ENCODE results near the gene DCDC2C. TPM values are rescaled to one million over a fixed set of nuclear protein-coding genes. Genes with fewer than 3 reads are reported as not detected.

DCDC2C gene
- polyA plus RNA-seq, 1 donor from 2014 or later: not detected

GRCh38 chr2:3805201-3805939 is 102.0 kb downstream of the DCDC2C start:
- TF ChIP-seq, protein P1, sequence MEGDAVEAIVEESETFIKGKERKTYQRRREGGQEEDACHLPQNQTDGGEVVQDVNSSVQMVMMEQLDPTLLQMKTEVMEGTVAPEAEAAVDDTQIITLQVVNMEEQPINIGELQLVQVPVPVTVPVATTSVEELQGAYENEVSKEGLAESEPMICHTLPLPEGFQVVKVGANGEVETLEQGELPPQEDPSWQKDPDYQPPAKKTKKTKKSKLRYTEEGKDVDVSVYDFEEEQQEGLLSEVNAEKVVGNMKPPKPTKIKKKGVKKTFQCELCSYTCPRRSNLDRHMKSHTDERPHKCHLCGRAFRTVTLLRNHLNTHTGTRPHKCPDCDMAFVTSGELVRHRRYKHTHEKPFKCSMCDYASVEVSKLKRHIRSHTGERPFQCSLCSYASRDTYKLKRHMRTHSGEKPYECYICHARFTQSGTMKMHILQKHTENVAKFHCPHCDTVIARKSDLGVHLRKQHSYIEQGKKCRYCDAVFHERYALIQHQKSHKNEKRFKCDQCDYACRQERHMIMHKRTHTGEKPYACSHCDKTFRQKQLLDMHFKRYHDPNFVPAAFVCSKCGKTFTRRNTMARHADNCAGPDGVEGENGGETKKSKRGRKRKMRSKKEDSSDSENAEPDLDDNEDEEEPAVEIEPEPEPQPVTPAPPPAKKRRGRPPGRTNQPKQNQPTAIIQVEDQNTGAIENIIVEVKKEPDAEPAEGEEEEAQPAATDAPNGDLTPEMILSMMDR (IDR thresholded peaks at IDR 0.05; ENCODE audit: poor library complexity, severe bottlenecking): peak; percentile 25
- TF ChIP-seq, protein P2, sequence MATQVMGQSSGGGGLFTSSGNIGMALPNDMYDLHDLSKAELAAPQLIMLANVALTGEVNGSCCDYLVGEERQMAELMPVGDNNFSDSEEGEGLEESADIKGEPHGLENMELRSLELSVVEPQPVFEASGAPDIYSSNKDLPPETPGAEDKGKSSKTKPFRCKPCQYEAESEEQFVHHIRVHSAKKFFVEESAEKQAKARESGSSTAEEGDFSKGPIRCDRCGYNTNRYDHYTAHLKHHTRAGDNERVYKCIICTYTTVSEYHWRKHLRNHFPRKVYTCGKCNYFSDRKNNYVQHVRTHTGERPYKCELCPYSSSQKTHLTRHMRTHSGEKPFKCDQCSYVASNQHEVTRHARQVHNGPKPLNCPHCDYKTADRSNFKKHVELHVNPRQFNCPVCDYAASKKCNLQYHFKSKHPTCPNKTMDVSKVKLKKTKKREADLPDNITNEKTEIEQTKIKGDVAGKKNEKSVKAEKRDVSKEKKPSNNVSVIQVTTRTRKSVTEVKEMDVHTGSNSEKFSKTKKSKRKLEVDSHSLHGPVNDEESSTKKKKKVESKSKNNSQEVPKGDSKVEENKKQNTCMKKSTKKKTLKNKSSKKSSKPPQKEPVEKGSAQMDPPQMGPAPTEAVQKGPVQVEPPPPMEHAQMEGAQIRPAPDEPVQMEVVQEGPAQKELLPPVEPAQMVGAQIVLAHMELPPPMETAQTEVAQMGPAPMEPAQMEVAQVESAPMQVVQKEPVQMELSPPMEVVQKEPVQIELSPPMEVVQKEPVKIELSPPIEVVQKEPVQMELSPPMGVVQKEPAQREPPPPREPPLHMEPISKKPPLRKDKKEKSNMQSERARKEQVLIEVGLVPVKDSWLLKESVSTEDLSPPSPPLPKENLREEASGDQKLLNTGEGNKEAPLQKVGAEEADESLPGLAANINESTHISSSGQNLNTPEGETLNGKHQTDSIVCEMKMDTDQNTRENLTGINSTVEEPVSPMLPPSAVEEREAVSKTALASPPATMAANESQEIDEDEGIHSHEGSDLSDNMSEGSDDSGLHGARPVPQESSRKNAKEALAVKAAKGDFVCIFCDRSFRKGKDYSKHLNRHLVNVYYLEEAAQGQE (IDR thresholded peaks at IDR 0.05; ENCODE audit: borderline replicate concordance): no peak
- TF ChIP-seq SMC3 (conservative IDR thresholded peaks at IDR 0.05; ENCODE audit: poor library complexity) (no peak), POLR2AphosphoS5 (IDR thresholded peaks at IDR 0.05) (no peak)
- no peak overlapping the region for H2AFZ ChIP-seq (ENCODE audit: low read depth, low read length)
- no peaks in the 10 kb centered on the region for H3K27me3 ChIP-seq (ENCODE audit: insufficient read depth, low read depth, low read length)
- no peaks in the 10 kb centered on the region for H3K9me2 ChIP-seq (ENCODE audit: insufficient read depth, low read length)
- no peaks in the 10 kb centered on the region for H4K20me1 ChIP-seq (ENCODE audit: insufficient read depth)
- no peaks in the 10 kb centered on the region for H3K79me2 ChIP-seq (replicated peaks; ENCODE audit: insufficient read depth, low read length)
- H3K4me2 ChIP-seq (ENCODE audit: low read length): no peak overlapping the region
- H3K9me3 ChIP-seq (ENCODE audit: low read length): no peaks in the 10 kb centered on the region
- no peaks in the 10 kb centered on the region for H3F3A ChIP-seq (ENCODE audit: insufficient read depth, low read length, poor library complexity, severe bottlenecking)
- H3K27ac ChIP-seq (ENCODE audit: low read length): no peak overlapping the region
- H3K36me3 ChIP-seq (ENCODE audit: insufficient read depth, low read length): no peaks in the 10 kb centered on the region
- no peak overlapping the region for H3K9ac ChIP-seq (ENCODE audit: low read length)
- no peak overlapping the region for H3K4me3 ChIP-seq (ENCODE audit: low read length)

DNA sequence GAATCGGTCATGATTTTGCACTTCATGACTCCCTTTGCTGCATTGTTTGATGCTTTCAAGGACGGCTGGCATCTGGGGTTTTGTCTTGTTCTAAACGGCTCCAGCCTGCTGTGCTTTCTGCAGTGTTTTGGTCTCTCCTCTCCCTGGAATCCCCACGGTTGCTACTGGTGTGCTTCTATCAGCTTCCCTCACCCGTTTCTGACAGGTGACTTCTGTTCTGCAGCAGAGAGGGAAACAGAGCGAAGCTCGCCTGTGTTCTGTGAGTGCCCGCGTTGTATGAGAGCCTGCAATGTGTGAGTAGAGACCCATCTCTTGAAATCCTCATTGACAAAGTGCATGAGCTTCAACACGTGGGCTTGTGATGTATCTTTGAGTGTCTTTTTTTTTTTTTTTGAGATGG is 102.8 kb downstream of the DCDC2C start:
- Histone ChIP-seq H3K9me2 (ENCODE audit: insufficient read depth, low read length) (no peaks in the 10 kb centered on the region), H3K9ac (ENCODE audit: low read length) (no peak overlapping the region), H2AFZ (ENCODE audit: low read depth, low read length) (no peak overlapping the region), H3K4me3 (ENCODE audit: low read length) (no peak overlapping the region), H3K36me3 (ENCODE audit: insufficient read depth, low read length) (no peaks in the 10 kb centered on the region), H3K9me3 (ENCODE audit: low read length) (no peaks in the 10 kb centered on the region), H4K20me1 (ENCODE audit: insufficient read depth) (no peaks in the 10 kb centered on the region), H3K27ac (ENCODE audit: low read length) (no peak overlapping the region), H3K79me2 (replicated peaks; ENCODE audit: insufficient read depth, low read length) (no peaks in the 10 kb centered on the region), H3F3A (ENCODE audit: insufficient read depth, low read length, poor library complexity, severe bottlenecking) (no peaks in the 10 kb centered on the region), H3K4me2 (ENCODE audit: low read length) (no peak overlapping the region), H3K27me3 (ENCODE audit: insufficient read depth, low read depth, low read length) (no peaks in the 10 kb centered on the region)
- TF ChIP-seq, protein P2 (IDR thresholded peaks at IDR 0.05; ENCODE audit: borderline replicate concordance): no peak
- TF ChIP-seq RAD21 (conservative IDR thresholded peaks at IDR 0.05) (no peak), SMC3 (conservative IDR thresholded peaks at IDR 0.05; ENCODE audit: poor library complexity) (no peak), EZH2 (IDR thresholded peaks at IDR 0.05; ENCODE audit: borderline replicate concordance, insufficient read depth, low read length, poor library complexity, severe bottlenecking) (no peak), TAF1 (IDR thresholded peaks at IDR 0.05; ENCODE audit: low read depth) (no peak), EP300 (conservative IDR thresholded peaks at IDR 0.05; ENCODE audit: poor library complexity, severe bottlenecking) (no peak), MXI1 (conservative IDR thresholded peaks at IDR 0.05; ENCODE audit: poor library complexity, severe bottlenecking) (no peak), POLR2AphosphoS5 (IDR thresholded peaks at IDR 0.05) (no peak)
- TF ChIP-seq, protein P1 (IDR thresholded peaks at IDR 0.05; ENCODE audit: poor library complexity, severe bottlenecking): no peak
